ENCODE results near the gene TP73.
"Not testable (repeated sequence)": the region's sequence is repeated elsewhere in the genome, so short reads cannot be mapped to it uniquely, and the experiment has no call there.

Gene TP73

DNA sequence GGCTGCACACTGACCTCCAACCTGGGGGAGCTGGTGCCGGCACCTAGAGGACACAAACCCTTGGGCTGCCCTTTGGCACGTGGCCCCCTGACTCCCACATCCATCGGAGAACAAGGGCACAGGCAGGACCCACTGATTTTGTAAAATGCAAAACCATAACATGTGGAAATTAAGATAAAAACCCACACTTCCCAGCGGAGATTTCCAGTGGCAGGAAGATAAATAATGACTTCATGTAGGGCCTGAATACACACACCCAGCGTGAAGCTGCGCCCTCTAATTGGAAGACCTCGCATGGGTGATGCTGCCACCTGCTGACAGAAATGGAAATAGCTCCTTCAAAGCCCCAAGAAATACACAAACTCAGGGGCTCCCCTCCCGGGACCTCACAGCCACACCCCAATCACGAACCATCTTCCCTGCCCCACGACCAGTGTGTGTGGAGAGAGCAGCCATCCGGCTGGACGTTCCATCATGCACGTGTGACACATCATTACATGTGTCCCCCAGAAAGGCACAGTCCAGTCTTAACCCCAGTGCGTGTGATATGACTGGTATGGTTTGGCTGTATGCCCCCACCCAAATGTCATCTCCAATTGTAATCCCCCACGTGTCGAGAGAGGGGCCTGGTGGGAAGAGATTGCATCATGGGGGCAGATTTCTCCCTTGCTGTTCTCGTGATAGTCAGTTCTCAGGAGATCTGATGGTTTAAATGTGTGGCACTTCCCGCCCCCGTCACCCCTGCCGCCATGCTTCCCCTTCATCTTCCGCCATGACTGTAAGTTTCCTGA, 33.2 kb upstream of the TP73 start:
- peak; percentile 84 for DNase-seq

- DNase-seq, result no peak
Measured at GRCh38 chr1:3620708-3621107, 31.6 kb upstream of the TP73 start.

- peak; percentile 27 for DNase-seq
Measured at GRCh38 chr1:3621151-3621671, 31.1 kb upstream of the TP73 start.

DNA sequence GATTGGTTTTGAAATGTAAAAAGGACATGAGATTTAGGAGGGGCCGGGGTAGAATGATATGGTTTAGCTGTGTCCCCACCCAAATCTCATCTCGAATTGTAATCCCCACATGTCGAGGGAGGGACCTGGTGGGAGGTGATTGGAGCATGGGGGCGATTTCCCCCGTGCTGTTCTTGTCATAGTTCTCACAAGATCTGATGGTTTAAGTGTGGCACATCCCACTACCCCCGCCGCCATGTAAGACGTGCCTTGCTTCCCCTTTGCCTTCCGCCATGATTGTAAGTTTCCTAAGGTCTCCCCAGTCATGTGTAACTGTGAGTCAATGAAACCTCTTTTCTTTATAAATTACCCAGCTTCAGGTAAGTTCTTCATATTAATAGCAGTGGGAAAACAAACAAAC, 30.2 kb upstream of the TP73 start:
- not testable (repeated sequence) for DNase-seq

DNA sequence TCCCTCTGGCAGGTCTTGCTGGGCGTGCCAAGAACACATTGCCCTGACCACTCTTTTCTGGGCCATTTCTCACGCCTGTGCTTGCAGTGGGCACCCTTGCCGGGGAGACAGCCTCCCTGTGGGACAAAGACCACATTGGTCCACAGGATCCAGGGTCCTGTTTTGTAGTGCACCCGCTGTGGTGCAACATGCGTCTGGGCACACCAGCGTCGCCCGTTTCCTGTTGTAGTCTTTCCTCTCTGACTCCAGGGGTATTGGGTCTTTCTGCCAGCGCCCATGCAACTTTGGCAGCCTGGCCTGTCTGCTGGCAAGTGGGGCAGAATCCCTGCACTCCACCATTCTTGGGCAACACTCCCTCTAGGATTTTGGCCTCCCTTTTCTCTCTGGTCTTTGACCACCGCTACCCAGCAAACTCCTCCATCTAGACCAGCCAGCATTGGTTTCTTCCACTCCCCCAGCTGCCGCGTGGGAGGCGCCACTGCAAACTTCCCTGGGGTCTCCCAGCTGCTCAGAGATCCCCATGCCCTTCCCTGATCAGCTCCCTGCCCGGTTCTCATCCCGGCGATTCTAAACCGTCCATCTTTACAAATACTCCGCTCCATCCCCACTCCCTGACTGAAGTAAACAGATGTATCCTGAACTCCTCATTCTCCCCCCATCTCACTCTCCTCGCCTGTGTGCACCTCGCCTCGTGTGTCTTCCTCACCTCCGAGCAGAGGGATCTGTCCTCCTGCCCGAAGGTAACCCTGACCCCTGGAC, 28.7 kb upstream of the TP73 start:
- DNase-seq, result no peak

DNA sequence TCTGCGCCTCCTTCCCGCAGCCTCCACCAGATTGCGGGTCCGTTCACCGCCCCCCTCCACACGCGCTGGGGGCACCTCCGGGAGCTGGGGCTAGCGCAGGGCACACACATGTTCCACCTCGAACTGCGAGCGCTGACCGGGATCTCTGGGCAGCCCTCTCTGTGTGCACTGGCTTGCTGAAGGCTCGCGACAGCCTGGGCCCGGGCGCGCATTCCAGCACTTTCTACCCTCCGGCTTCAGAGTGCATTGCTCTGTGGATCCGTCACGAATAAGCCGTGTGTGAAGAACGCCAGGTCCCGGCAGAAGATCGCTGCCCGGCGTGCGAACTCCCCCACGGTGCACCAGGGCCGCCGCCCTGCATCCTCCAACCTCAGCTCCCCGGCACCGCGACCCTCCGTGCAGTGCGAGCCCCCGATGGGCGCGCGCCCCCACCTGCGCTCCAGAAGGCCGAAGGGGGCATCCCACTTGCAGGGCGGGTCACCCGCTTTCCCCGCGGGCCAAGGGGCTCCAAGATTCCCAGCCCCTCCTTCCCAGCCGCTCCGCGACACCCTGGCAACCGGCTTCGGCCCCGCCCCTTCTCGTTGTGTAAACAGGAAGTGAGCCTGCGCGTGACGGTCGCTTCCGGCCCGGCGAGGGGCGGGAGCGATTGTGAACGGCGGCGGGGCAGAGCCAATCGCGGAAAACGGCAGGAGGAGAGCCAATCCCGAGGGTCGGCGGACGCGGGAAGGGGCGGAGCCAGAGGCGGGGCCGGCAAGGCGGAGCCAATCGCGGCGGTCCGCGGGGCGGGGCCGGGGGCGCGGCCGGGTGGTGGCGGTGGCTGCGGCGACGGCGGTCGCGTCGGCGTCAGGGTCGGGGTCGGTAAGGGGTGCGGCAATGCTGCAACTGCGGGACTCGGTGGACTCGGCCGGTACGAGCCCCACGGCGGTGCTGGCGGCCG, 27.8 kb upstream of the TP73 start, which contains the start of gene TPRG1L:
TSS of gene TPRG1L (plus strand) at position 816 of the 937 bp plus-strand sequence. CDS start at position 874, 58 bp downstream.
- DNase-seq, result peak; percentile 99

DNA sequence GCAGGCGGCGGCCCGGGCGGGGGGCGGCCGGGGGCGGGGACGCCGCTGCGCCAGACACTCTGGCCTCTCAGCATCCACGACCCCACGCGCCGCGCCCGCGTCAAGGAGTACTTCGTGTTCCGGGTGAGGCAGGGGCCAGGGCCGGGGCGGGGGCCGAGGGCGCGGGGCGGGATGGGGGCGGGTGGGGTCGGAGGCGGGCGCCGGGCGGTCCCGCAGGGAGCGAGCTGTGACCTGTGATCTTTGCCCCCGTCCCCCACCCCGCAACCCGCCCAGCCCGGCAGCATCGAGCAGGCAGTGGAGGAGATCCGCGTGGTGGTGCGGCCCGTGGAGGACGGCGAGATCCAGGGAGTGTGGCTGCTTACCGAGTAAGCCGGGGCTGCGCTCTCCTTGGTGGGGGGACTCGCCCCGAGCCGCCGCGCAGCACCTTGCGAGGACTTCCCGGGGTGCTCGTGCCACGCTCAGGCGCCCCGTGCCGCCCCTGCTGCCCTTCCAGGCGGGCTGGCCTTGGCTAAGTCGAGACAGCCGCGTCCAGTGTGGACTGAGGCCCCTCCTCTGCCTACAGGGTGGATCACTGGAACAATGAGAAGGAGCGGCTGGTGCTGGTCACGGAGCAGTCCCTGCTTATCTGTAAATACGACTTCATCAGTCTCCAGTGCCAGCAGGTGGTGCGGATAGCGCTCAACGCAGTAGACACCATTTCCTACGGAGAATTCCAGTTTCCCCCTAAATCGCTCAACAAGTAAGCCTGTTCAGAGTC, 27.0 kb upstream of the TP73 start:
- DNase-seq, result no peak

- DNase-seq, result no peak
Measured at GRCh38 chr1:3626025-3626424, 26.3 kb upstream of the TP73 start.

DNA sequence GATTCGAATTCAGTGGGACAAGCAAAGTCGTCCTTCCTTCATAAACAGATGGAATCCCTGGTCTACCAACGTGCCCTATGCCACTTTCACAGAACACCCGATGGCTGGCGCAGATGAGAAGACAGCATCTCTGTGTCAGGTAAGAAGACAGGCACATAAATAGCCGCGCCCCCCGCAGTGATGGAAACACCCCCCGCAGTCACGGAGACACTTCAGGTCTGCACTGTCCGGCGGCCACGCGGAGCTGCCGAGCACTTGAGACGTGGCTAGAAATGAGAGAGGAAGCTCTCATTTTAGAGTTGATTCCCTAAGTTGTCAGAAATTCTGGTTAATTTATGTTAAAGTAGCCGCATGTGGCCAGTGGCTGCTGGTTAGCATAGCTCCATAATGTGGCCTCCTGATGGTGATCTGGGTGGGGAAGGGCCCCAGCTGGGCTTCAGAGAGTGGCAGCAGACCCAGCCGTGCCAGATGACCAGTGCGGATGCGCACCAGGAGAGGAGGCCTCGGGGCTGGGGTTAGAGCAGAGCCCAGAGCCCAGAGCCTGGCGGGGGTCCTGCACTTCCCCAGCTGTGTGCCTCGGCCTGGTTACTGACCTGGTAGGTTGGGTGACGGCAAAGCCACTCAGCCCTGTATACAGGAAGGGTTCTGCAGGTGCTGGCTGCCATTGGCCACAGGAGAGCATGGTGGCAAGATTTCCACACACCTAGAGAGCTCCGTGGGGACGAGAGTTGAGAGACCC, 24.6 kb upstream of the TP73 start:
- DNase-seq, result no peak

DNA sequence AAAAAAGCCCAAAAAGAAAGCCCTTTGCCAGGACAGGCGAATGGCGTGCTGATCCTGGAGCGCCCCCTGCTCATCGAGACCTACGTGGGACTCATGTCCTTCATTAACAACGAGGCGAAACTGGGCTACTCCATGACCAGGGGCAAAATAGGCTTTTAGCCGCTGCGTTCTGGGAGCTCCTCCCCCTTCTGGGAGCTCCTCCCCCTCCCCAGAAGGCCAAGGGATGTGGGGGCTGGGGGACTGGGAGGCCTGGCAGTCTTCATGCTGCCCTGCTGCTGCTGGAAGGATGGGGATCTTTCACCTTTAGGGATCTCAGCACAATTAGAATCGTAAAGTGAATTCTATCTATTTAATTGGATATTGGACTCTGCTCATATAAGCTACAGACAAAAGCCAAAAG, 23.9 kb upstream of the TP73 start:
- no peak for DNase-seq

DNA sequence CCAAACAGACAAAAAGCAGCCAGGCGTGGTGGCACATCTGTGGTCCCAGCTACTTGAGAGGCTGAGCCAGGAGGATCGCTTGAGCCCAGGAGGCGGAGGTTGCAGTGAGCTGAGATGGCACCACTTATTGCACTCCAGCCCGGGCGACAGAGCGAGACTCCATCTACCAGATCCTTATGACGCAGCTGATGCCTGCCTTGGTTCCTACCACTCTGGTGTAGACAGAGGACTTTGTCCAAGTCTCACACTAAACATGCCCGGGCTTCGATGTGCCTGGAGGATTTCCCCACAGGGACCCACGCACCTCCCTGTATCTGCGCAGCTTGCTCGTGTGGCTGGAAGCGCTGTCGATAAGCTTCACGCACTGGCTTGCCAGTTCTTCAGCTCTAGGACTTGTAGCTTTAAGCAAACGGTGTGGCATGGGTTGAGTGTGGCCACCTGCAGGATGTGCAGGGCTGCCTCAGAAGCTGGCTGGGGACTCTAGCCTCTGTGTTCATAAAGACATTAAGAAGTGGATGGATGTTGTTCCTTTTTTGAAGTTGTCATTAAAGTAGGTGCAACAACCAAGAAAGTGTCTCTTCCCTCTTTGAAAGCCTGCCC, 22.7 kb upstream of the TP73 start:
- DNase-seq, result no peak

GRCh38 chr1:3630161-3630611, 22.1 kb upstream of the TP73 start:
- no peak for DNase-seq

GRCh38 chr1:3630914-3631313, 21.4 kb upstream of the TP73 start:
- no peak for DNase-seq

- no peak for DNase-seq
Measured at GRCh38 chr1:3631320-3632260, 20.7 kb upstream of the TP73 start.

GRCh38 chr1:3632298-3632697, 20.0 kb upstream of the TP73 start:
- no peak for DNase-seq

DNA sequence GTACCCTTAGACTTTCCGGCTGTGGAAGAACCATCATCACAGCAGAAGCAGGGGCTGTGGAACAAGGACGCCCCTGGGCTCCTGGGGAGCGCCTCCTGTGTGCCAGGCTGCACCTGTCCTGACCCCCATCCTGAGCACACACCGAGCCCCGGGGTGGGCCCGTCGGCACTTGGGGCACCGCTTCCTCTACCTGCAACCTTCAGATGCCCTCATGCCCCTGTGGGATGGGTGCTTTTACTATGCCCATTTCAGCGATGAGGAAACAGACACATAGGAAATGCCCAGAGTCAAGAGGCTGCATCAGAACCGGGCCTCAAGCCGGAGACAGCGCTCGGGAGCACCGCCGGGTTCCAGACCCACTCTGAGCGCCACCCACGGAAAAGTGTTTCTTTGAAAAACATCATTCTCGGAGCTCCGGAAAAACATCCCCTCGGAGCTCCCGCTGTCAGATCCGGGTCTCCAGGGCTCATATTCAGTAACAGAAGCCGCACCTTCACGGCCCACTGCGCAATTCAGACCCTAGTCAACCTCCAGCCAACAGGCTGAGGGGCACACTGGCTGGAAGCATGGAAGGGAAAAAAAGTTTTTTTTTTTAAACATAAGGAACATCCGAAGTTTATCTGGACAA, 19.5 kb upstream of the TP73 start:
- no peak for DNase-seq

GRCh38 chr1:3633344-3634058, 18.8 kb upstream of the TP73 start:
- no peak for DNase-seq

DNA sequence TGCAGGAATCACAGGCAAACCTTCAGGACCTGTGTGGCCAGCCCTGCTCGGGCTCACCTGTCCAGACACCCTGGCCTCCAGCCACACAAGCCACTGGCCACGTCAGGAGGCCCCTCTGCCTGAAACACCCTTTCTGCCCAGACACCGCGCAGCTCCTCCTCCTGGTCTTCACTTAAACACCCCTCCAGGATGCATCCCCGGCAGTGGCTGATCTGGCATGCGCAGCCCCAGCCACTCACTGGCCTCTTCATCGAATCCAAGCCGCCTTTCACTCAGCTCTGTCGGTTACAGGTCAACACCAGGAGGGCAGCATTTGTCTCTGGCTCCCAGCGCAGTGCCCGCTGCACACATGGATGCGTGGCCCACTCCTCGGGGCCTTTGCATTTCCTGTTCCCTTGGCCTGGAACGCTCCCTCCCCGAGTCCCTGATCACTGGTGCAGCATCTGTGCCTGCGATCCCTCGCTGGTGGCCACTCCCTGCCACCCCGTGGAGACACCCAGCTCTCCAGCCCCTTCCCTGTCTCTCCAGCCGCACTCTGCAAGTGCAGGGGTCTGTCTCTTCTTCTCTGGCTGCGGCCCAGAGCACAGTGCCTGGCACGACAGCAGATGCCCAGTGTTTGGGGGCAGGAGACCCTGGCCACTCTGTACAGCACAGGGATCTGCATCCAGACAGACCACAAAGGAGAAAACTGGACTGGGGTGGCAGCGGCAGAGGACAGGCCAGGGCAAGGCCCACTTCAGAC, 18.1 kb upstream of the TP73 start:
- no peak for DNase-seq
